Esophagus squamous epithelium (tissue), 5 donors: ENCODE results near the gene LMAN1L. TPM values are rescaled to one million over a fixed set of nuclear protein-coding genes. Genes with fewer than 3 reads are reported as not detected.

Experiments used
- DNase-seq: peaks from one replicate; lab custom pipeline; 2025; lab: John Stamatoyannopoulos, UW
- H3K27ac ChIP-seq, 4 donors: fragments of 200-600 bp; sonication (generic); one replicate each; pipeline ENCODE4 v1.5.1; 2016 to 2019; ENCODE audit warnings: mild to moderate bottlenecking in 1 of 4
- H3K27me3 ChIP-seq, 4 donors: fragments of 200-600 bp; sonication (generic); 1 replicate in 3 of 4; 2 replicates in 1 of 4; pipeline versions ENCODE4 v1.5.1 to v1.6.0; 2017 to 2021; ENCODE audit warnings: antibody characterized with exemption in 1 of 4
- H3K36me3 ChIP-seq, 3 donors: fragments of 200-600 bp; sonication (generic); one replicate each; pipeline ENCODE4 v1.5.1; 2016 to 2019
- H3K4me1 ChIP-seq, 3 donors: fragments of 200-600 bp; sonication (generic); one replicate each; pipeline ENCODE4 v1.5.1; 2017 to 2019
- H3K4me3 ChIP-seq, 4 donors: fragments of 200-600 bp; sonication (generic); 1 replicate in 3 of 4; 2 replicates in 1 of 4; pipeline ENCODE4 v1.5.1; 2016 to 2019; ENCODE audit warnings: mild to moderate bottlenecking in 2 of 4, moderate library complexity in 1 of 4
- H3K9me3 ChIP-seq, 3 donors: fragments of 200-600 bp; sonication (generic); one replicate each; pipeline ENCODE4 v1.5.1; 2016 to 2019
- POLR2A ChIP-seq, 4 donors: fragments of 450-650 bp; IDR thresholded peaks; one replicate each; pipeline ENCODE4 v1.6.1; 2017; ENCODE audit warnings: antibody characterized with exemption in 4 of 4, mild to moderate bottlenecking in 4 of 4, moderate library complexity in 3 of 4
- WGBS, 2 donors: methylation state at CpG; one replicate each; pipeline ENCODE4 v1.1.5; 2018; 5-methylcytosine and 5-hydroxymethylcytosine counted together
- intact Hi-C: fragments of 100-400 bp; cut with DNase I; formaldehyde crosslinking; loops from one replicate; pipeline ENCODE4 v1.15.0; 2022
- total RNA-seq, 4 donors: library from RNA; depleted of rRNA; stranded (reverse); fragments of >200 nt; gene quantifications; one replicate each; pipeline ENCODE4 v1.1.0, GENCODE V29; 2016
- TF ChIP-seq, protein P1 (sequence below), 6 experiments: fragments of 450-650 bp in 4 of 6; fragments of 200-600 bp in 2 of 6; sonication (generic) in 2 of 6; IDR thresholded peaks; one replicate each; pipeline ENCODE4 v1.5.1; 2016 to 2019; ENCODE audit warnings: antibody characterized with exemption in 6 of 6, mild to moderate bottlenecking in 4 of 6, moderate library complexity in 4 of 6
- donor health status: DM: yes; HTN: yes; CAD: no.

LMAN1L gene
- total RNA-seq, 4 donors from 2014 or later, result 0.18 TPM; not detected in 3

DNA sequence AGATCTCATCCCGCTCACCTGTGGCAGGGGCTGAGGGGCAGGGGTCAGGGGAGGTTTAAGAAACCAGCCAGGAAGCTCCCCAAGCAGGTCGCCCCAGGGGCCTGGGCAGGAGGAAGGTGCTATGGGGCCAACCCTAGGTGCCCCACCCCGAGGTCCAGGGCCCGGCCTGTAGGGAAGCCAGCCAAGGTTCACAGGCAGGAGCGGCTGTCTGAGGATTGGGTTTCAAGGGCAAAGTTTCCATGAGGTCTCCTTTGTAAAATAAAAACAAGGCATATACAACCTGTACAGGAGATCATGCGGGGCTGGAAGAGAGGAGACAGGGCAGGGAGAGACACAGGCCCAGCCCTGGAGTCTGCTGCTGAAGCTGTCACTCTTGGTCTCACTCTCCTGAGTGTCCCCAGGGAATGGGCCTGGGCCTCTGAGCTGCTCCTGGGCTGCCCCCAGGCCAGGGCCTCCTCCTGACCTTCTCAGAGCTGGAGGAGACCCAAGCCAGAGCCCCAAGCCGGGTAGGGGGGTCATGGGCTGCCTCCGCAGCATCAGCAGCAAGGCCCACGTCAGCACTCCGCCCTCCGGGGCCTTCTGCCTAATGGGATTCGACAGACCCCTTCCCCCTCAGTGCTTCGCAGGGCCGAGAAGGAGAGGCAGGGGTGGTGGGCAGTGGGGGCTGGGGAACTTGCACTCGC is 19.3 kb downstream of the LMAN1L start:
- 56 to 62% methylated on average over 5 to 10 of the region's 15 CpGs for WGBS, 2 donors
- intact Hi-C loops, result no loop called here
- H3K36me3 ChIP-seq, result peaks cover 5 to 15% (median 9%) of the 10 kb centered on the region in 3 donors
- H3K27me3 ChIP-seq, result peaks cover 0 to 33% (median 2%) of the 10 kb centered on the region in 4 donors
- no peak overlapping the region for H3K27ac ChIP-seq
- H3K4me1 ChIP-seq, result peaks cover 0 to 14% (median 0%) of the 10 kb centered on the region in 3 donors
- DNase-seq, result no peak
- TF ChIP-seq, protein P1, sequence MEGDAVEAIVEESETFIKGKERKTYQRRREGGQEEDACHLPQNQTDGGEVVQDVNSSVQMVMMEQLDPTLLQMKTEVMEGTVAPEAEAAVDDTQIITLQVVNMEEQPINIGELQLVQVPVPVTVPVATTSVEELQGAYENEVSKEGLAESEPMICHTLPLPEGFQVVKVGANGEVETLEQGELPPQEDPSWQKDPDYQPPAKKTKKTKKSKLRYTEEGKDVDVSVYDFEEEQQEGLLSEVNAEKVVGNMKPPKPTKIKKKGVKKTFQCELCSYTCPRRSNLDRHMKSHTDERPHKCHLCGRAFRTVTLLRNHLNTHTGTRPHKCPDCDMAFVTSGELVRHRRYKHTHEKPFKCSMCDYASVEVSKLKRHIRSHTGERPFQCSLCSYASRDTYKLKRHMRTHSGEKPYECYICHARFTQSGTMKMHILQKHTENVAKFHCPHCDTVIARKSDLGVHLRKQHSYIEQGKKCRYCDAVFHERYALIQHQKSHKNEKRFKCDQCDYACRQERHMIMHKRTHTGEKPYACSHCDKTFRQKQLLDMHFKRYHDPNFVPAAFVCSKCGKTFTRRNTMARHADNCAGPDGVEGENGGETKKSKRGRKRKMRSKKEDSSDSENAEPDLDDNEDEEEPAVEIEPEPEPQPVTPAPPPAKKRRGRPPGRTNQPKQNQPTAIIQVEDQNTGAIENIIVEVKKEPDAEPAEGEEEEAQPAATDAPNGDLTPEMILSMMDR (IDR thresholded peaks at IDR 0.05), result no peak
- TF ChIP-seq POLR2A (IDR thresholded peaks at IDR 0.05), result no peak
- H3K4me3 ChIP-seq, result no peak overlapping the region
- H3K9me3 ChIP-seq, result no peaks in the 10 kb centered on the region

DNA sequence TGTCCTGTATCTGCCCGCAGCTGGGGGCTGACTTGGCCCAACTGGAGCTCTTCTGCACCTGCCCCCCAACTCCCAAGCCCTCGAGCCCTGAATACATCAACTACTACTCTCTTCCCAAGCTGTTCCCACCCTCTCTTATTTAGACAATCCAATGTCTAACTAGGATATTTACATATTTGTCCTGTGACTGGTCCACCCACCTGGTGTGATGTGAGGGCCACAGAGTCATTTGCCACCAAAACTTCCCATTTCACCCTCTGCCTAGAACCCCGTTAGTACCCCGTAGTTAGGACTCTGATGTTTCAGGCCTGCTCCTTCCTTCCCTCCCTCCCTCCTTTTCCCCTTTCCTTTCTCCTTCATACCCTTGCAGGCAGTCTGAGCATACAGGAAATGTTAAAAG is 20.2 kb downstream of the LMAN1L start:
- no peak for TF ChIP-seq POLR2A (IDR thresholded peaks at IDR 0.05)
- TF ChIP-seq, protein P1 (IDR thresholded peaks at IDR 0.05), result no peak
- H3K4me3 ChIP-seq, result no peak overlapping the region
- peaks cover 7 to 23% (median 11%) of the 10 kb centered on the region in 3 donors for H3K36me3 ChIP-seq
- WGBS, 2 donors, result 41 to 63% methylated on average over 4 of the region's 4 CpGs
- H3K27me3 ChIP-seq, result peaks cover 0 to 24% (median 0%) of the 10 kb centered on the region in 4 donors
- H3K27ac ChIP-seq, result no peak overlapping the region
- DNase-seq, result no peak
- peaks cover 0 to 14% (median 0%) of the 10 kb centered on the region in 3 donors for H3K4me1 ChIP-seq
- intact Hi-C loops, result no loop called here
- no peaks in the 10 kb centered on the region for H3K9me3 ChIP-seq

DNA sequence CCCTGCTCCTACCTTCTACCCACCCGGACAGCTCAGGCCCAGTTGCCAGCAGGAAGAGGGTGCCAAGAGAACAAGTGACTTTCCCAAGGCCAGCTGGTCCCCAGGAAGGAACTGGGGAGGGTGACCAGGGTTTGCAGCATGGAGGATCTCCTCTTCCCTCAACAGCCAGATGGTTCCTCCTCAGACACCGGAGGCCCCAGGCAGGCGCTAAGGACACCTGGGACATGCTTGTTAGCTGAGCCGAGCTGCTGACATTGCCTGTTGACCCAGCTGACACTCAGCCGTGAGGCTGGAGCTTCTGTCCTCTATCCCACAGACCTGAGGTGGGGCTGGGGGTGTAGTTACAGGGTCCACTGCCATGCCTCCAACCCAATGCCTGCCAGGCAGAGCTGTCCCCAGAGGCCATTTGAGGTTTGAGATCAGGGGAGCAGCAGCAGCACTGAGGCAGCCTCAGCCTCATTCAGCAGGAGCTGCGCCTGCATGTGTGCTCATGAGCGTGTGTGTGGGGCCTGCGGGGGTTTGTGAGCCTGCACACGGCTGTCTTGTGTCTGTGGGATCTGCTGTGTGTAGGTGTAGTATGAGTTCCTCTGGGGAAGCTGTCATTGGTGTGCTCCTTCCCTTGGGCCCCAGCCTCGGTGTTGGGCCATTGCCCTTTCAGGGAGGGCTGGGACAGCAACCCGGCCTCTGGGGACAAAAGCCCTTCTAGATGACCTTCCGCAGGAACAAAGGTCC is 20.9 kb downstream of the LMAN1L start:
- Histone ChIP-seq H3K27me3 (peaks cover 0 to 17% (median 0%) of the 10 kb centered on the region in 4 donors), H3K4me1 (peaks cover 0 to 14% (median 0%) of the 10 kb centered on the region in 3 donors), H3K4me3 (no peak overlapping the region), H3K36me3 (peaks cover 9 to 30% (median 12%) of the 10 kb centered on the region in 3 donors), H3K27ac (no peak overlapping the region), H3K9me3 (no peaks in the 10 kb centered on the region)
- intact Hi-C loops, result no loop called here
- no peak for DNase-seq
- TF ChIP-seq, protein P1 (IDR thresholded peaks at IDR 0.05), result no peak
- no peak for TF ChIP-seq POLR2A (IDR thresholded peaks at IDR 0.05)
- 67% methylated on average over 5 of the region's 12 CpGs; no CpG with 5 or more reads in 1 of the 2 donors for WGBS, 2 donors

DNA sequence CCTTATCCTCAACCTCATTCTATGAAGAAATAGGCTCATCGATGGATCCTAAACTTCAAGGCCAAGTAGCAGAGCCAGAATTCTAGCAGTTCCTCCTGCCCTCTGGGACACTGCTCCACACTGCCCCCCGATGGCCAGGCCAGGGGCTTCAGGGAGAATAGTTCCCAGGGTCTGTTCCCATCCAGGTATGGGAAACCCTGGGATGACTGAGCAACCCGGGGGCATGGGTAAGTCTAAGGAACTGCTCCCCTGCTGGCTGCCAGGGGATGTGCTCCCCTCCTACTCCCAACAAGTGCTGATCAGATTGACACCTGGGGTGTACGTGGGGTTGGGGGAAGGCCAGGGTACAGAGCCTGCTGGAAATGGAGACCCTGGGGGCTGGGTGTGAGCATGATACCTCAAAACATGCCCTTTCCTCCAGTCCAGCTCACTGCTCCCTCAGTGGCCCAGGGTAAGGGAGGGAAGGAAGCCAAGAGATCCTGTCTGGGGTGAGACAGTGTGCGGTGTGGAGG is 22.7 kb downstream of the LMAN1L start:
- Histone ChIP-seq H3K9me3 (no peaks in the 10 kb centered on the region), H3K27ac (no peak overlapping the region), H3K36me3 (peaks cover 10 to 49% (median 16%) of the 10 kb centered on the region in 3 donors), H3K4me3 (no peak overlapping the region), H3K27me3 (peaks cover 0 to 1% (median 0%) of the 10 kb centered on the region in 4 donors), H3K4me1 (peaks cover 0 to 20% (median 0%) of the 10 kb centered on the region in 3 donors)
- DNase-seq, result no peak
- intact Hi-C loops, result no loop called here
- no peak for TF ChIP-seq POLR2A (IDR thresholded peaks at IDR 0.05)
- TF ChIP-seq, protein P1 (IDR thresholded peaks at IDR 0.05), result peak; percentile 47 to 79 (median 70)
- WGBS, 2 donors, result 47 to 60% methylated on average over 3 of the region's 5 CpGs
